Ishikawa (cell line): ENCODE data around the gene SLC22A31.

ENCODE experiments used
- CEBPB ChIP-seq: IDR thresholded peaks from 2 replicates; pipeline ENCODE4 v1.6.1; 2012
- CREB1 ChIP-seq: IDR thresholded peaks from 2 replicates; pipeline ENCODE4 v1.6.1; 2012; ENCODE audit warnings: low read depth
- EGR1 ChIP-seq: IDR thresholded peaks from 2 replicates; pipeline ENCODE4 v1.6.1; 2012
- EP300 ChIP-seq: IDR thresholded peaks from 2 replicates; pipeline ENCODE4 v1.6.1; 2012; ENCODE audit warnings: borderline replicate concordance
- FOXM1 ChIP-seq: IDR thresholded peaks from 2 replicates; pipeline ENCODE4 v1.6.1; 2012; ENCODE audit warnings: low read depth, borderline replicate concordance
- MAX ChIP-seq: IDR thresholded peaks from 2 replicates; pipeline ENCODE4 v1.6.1; 2012
- NFIC ChIP-seq: IDR thresholded peaks from 2 replicates; pipeline ENCODE4 v1.6.1; 2012
- RAD21 ChIP-seq: IDR thresholded peaks from 2 replicates; pipeline ENCODE4 v1.6.1; 2012; ENCODE audit warnings: low read depth
- REST ChIP-seq: IDR thresholded peaks from 2 replicates; pipeline ENCODE4 v1.6.1; 2012; ENCODE audit warnings: low read depth, mild to moderate bottlenecking
- TAF1 ChIP-seq: IDR thresholded peaks from 2 replicates; pipeline ENCODE4 v1.6.1; 2012; ENCODE audit warnings: low read depth, mild to moderate bottlenecking
- TCF12 ChIP-seq: IDR thresholded peaks from 2 replicates; pipeline ENCODE4 v1.6.1; 2012; ENCODE audit warnings: low read depth
- TEAD4 ChIP-seq: IDR thresholded peaks from 2 replicates; pipeline ENCODE4 v1.6.1; 2012
- USF1 ChIP-seq: IDR thresholded peaks from 2 replicates; pipeline ENCODE4 v1.6.1; 2012
- YY1 ChIP-seq: IDR thresholded peaks from 2 replicates; pipeline ENCODE4 v1.6.1; 2012; ENCODE audit warnings: low read depth
- ZBTB7A ChIP-seq: IDR thresholded peaks from 2 replicates; pipeline ENCODE4 v1.6.1; 2012; ENCODE audit warnings: low read depth

The SLC22A31 gene

GRCh38 chr16:89184677-89184932 lies 15.7 kb downstream of the SLC22A31 start:
- TF ChIP-seq TAF1 (no peak), NFIC (no peak), EP300 (no peak), USF1 (no peak), FOXM1 (no peak), CREB1 (no peak), TCF12 (no peak), CEBPB (no peak)

- no peak for TF ChIP-seq TAF1
- no peak for TF ChIP-seq EP300
- no peak for TF ChIP-seq MAX
- TF ChIP-seq YY1: no peak
- no peak for TF ChIP-seq CREB1
- TF ChIP-seq FOXM1: no peak
- TF ChIP-seq EGR1: no peak
- no peak for TF ChIP-seq TCF12
- no peak for TF ChIP-seq NFIC
- no peak for TF ChIP-seq CEBPB
- TF ChIP-seq REST: no peak
These were observed 16.2 kb downstream of the SLC22A31 start for GRCh38 chr16:89183975-89184676.

GRCh38 chr16:89183463-89183862 lies 16.9 kb downstream of the SLC22A31 start:
- TF ChIP-seq RAD21: no peak
- TF ChIP-seq TAF1: no peak
- no peak for TF ChIP-seq EGR1
- TF ChIP-seq MAX: no peak
- TF ChIP-seq TEAD4: no peak
- TF ChIP-seq USF1: no peak
- no peak for TF ChIP-seq NFIC

- TF ChIP-seq MAX: no peak
- no peak for TF ChIP-seq TCF12
- TF ChIP-seq FOXM1: no peak
- TF ChIP-seq YY1: no peak
- TF ChIP-seq EP300: no peak
- TF ChIP-seq TEAD4: no peak
- no peak for TF ChIP-seq EGR1
- TF ChIP-seq CEBPB: no peak
- no peak for TF ChIP-seq CREB1
- no peak for TF ChIP-seq REST
- no peak for TF ChIP-seq NFIC
- no peak for TF ChIP-seq RAD21
- TF ChIP-seq USF1: no peak
- TF ChIP-seq ZBTB7A: no peak
- TF ChIP-seq TAF1: no peak
These were observed 20.6 kb downstream of the SLC22A31 start for GRCh38 chr16:89179656-89180315.

GRCh38 chr16:89179148-89179484 lies 21.2 kb downstream of the SLC22A31 start:
- TF ChIP-seq EGR1 (no peak), TEAD4 (no peak), CREB1 (no peak), TAF1 (no peak), CEBPB (no peak), REST (no peak), USF1 (no peak), NFIC (no peak), EP300 (no peak), TCF12 (no peak), YY1 (no peak), MAX (no peak), FOXM1 (no peak)
